Adipocyte (in vitro differentiated cells): ENCODE results near the gene TAF11L2.
"Not testable (repeated sequence)": the region's sequence is repeated elsewhere in the genome, so short reads cannot be mapped to it uniquely, and the experiment has no call there.

Experiments used
- DNase-seq: peaks from one replicate; pipeline ENCODE4 v3.0.0-alpha.2; 2015; ENCODE audit warnings: low read depth
- H3K27me3 ChIP-seq: replicated peaks from 2 replicates; pipeline ENCODE4 v1.7.0; 2013; ENCODE audit warnings: mild to moderate bottlenecking, low read length, moderate library complexity; ENCODE audit not compliant: control insufficient read depth, insufficient read depth
- H3K36me3 ChIP-seq: 2 replicates; pipeline ENCODE4 v1.7.0; 2013; ENCODE audit warnings: low read length, mild to moderate bottlenecking, moderate library complexity; ENCODE audit not compliant: control insufficient read depth, insufficient read depth, severe bottlenecking
- H3K4me1 ChIP-seq: 2 replicates; pipeline ENCODE4 v1.7.0; 2013; ENCODE audit warnings: mild to moderate bottlenecking, low read length, moderate library complexity; ENCODE audit not compliant: control insufficient read depth, insufficient read depth
- H3K4me3 ChIP-seq: 2 replicates; pipeline ENCODE4 v1.7.0; 2013; ENCODE audit warnings: mild to moderate bottlenecking, low read length, moderate library complexity
- H3K9ac ChIP-seq: 2 replicates; pipeline ENCODE4 v1.7.0; 2013; ENCODE audit warnings: mild to moderate bottlenecking, low read length, moderate library complexity
- H3K9me3 ChIP-seq: 2 replicates; pipeline ENCODE4 v1.7.0; 2013; ENCODE audit warnings: mild to moderate bottlenecking, low read length, moderate library complexity; ENCODE audit not compliant: control insufficient read depth

The TAF11L2 gene

GRCh38 chr5:17528369-17528768, 30.3 kb downstream of the TAF11L2 start, which contains the start of gene TAF11L6:
Gene TAF11L6 (plus strand): TSS chr5:17528669.
- H3K9ac ChIP-seq, H3K9me3 ChIP-seq, DNase-seq, H3K27me3 ChIP-seq, H3K4me1 ChIP-seq, H3K4me3 ChIP-seq, H3K36me3 ChIP-seq: not testable (repeated sequence)
